GM10266 (cell line): ENCODE results near the gene OR56B1.

ENCODE experiments used
- DNase-seq: peaks from one replicate; pipeline ENCODE4 v3.0.0; 2012; ENCODE audit errors: extremely low spot score
- CTCF ChIP-seq: IDR thresholded peaks from 2 replicates; pipeline ENCODE4 v1.5.1; 2012; ENCODE audit warnings: mild to moderate bottlenecking, low read depth; ENCODE audit not compliant: control insufficient read depth, insufficient read depth; ENCODE audit errors: missing control alignments

Gene OR56B1

DNA sequence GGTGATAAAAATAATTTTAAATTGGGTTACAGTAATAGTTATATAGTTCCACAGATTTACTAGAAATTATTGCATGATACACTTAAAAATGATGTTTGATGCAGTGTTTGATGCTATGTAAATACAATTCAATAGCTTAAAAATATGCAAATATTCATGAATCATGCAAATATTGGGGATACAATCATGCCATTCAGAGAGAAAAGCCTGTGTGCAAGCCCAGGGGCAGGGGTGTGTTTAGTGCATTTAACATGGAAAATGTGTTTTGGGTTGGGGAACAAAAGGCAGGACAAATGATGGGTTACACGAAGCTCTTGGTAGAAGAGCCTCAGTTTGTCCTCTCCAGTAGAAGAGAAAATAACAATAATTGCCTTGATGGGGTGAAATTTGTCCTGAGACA, 40.7 kb upstream of the OR56B1 start:
- DNase-seq, result no peak
- no peak for TF ChIP-seq CTCF

- no peak for DNase-seq
- TF ChIP-seq CTCF, result no peak
Measured at GRCh38 chr11:5696210-5696609, 40.0 kb upstream of the OR56B1 start.

- no peak for DNase-seq
- TF ChIP-seq CTCF, result no peak
Measured at GRCh38 chr11:5698281-5698680, 38.0 kb upstream of the OR56B1 start.

DNA sequence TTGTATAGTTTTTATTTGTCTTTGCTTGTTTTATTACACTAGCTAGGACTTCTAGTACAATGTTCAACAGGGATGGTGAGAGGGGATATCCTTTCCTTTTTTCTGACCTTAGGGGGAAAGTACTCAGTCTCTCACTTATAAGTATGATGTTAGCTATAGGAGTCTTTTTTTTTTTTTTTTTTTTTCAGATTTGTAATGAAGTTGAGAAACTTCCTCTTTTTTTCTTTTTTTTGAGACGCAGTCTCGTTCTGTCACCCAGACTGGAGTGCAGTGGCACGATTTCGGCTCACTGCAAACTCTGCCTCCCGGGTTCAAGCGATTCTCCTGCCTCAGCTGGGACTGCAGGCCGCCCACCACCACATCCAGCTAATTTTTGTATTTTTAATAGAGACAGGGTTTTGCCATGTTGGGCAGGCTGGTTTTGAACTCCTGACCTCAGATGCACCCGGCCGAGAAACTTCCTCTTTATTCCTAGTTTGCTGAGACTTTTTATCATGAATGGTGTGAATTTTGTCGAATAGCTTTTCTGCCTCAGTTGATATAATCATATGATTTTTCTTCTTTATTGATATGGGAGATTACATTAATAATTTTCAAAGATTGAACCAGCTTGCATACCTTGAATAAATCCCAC, 35.7 kb upstream of the OR56B1 start:
- DNase-seq, result no peak
- no peak for TF ChIP-seq CTCF

DNA sequence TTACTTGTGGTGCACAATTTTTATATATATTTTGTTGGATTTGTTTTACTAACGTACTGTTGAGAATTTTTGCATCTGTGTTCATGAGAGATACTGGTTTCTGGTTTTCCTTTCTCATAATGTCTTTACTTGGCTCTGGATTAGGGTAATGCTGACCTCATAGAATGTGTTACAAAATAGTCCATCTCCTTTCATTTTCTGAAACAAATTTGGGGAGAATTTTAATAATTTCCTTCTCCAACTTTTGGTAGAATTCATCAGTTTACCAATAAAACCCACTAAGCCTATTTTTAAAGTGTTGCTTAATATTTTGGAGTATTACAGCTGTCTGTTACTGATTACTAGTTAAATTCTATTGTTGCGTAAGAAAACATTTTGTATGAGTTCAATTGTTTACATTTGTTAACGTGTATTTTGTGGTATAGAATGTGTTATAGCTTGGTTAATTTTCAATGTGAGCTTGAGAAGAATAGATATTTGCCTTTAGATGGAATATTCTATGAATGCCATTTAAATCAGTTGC, 35.1 kb upstream of the OR56B1 start:
- TF ChIP-seq CTCF, result no peak
- DNase-seq, result no peak

DNA sequence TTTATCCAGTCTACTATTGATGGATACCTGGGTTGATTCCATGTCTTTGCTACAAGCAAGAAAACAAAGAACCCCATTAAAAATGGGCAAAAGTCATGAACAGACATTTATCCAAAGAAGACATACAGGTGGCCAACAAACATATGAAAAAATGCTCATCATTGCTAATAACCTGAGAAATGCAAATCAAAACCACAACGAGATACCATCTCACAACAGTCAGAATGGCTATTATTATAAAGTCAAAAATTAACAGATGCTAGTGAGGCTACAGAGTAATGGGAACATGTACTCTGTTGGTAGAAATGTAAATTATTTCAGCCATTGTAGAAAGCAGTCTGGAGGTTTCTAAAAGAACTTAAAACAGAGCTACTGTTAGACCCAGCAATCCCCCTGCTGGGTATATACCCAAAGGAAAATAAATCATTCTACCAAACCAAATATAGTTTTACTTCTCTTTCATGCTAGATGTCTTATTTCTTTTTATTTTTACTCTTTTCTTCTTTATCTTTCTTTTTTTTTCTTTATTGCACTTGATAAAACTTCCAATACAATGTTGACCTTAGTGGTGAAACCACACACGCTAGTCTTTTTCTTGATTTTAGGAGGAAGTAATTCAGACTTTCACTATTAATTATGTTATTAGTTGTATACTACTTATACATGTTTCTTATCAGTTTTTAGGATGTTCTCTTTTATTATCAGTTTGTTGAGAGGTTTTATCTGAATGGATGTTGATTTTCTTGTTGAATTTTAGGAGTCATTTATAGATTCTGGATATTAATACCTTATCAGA, 32.3 kb upstream of the OR56B1 start:
- TF ChIP-seq CTCF, result no peak
- no peak for DNase-seq

DNA sequence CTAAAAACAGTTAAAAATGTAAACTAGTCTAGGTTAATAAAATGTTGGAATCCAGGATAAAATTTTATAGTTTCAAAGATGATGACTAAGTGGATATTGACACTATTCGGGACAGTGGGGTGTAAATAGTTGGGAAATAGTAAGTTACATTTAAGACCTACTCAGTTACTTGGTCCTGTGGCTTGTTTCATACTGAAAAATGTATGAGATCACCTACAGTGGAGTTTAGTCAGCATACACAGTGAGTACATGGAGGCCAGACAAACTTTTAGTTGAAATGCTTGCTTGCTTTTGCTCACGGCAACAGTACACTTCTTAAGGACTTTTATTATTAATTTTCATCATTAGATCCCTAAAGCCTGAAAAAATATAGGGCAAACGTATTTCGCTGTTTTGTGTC, 30.6 kb upstream of the OR56B1 start:
- DNase-seq, result no peak
- no peak for TF ChIP-seq CTCF
